Measurements from ENCODE around the gene VAC14.

Gene VAC14

DNA sequence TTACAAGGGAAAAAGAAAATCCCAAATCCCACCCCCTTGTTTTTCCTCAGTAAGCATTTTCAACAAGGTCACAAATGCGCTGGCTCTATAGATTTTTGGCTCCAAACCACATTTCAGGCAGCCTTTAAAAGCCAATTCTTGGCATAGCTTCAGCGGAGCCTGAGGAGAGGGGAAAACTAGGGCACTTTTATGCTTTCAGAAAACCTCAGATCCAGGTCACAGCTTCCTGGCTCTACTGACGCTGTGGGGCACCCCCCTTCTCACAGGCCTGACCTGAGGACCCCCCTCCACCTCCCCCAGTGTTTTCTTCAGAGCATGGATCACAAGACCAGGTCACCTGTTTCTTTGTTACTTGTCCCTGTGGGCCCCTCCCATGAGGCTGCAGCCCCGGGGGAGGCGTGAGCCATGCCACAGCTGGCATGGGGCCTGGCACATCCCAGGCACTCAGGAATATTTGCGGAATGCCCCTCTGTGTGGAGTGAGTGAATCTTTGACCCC lies 85.0 kb downstream of the VAC14 start:
- H3K36me3 ChIP-seq (ENCODE audit: control insufficient read depth in 1 of 2, insufficient read depth in 2 of 2, low read length in 2 of 2), result peaks cover 0 to 15% of the 10 kb centered on the region in 2 donors
- peaks cover 4 to 5% of the 10 kb centered on the region in 2 donors for H3K4me1 ChIP-seq (ENCODE audit: control insufficient read depth in 1 of 2, insufficient read depth in 2 of 2, low read length in 2 of 2)
- no peak overlapping the region for H3K4me3 ChIP-seq (ENCODE audit: low read depth in 1 of 2, low read length in 2 of 2)
- peak overlapping the region in 1 of 2 donors; percentile 10 for H3K9ac ChIP-seq (ENCODE audit: low read depth in 1 of 2, low read length in 2 of 2)
- H3K27me3 ChIP-seq (ENCODE audit: control insufficient read depth in 1 of 2, insufficient read depth in 2 of 2, low read length in 2 of 2), result no peaks in the 10 kb centered on the region
- H3K9me3 ChIP-seq (ENCODE audit: control insufficient read depth in 1 of 2, low read length in 2 of 2), result no peaks in the 10 kb centered on the region
- H3K27ac ChIP-seq (ENCODE audit: low read depth, low read length), result peak overlapping the region; percentile 83

DNA sequence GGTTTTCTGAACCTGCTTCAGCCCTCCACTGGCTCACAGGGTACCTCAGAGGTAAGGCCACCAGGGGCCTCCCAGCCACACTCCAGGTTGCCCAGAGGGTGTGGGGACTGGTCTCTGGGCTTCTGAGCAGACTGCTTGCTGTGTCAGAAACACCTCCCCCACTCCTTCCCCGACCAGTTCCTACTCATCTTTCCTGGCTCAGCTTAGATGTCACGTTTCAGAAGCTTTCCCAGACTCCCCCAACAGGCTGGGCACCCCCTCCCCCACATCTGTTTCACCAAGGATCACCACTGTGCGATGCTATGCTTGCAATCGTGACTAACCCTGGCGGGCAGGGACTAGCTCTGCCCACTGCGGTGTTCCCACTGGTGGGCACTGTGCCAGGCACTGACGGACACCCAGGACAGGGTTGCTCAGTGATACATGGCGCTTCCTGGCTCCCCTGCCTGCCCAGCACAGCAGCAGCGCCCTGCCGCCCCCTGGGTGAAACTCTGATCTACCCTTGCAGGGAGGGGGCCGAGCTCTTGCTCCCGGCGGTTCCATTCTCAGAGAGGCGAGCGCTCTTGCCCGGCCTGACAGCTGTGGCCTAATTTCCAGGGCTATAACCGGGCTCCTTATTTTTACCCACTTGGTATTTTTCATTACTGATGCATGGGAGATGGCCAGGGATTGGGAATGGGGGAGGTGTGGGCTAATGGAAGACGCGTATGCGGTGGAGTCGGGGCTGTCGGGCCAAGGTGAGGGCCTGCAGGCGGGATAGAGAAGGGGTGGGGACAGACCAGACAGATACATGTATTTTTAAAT lies 85.7 kb downstream of the VAC14 start:
- H3K27ac ChIP-seq (ENCODE audit: low read depth, low read length), result peak overlapping the region; percentile 83
- peaks cover 4 to 5% of the 10 kb centered on the region in 2 donors for H3K4me1 ChIP-seq (ENCODE audit: control insufficient read depth in 1 of 2, insufficient read depth in 2 of 2, low read length in 2 of 2)
- H3K9ac ChIP-seq (ENCODE audit: low read depth in 1 of 2, low read length in 2 of 2), result peak overlapping the region in 1 of 2 donors; percentile 10
- no peaks in the 10 kb centered on the region for H3K9me3 ChIP-seq (ENCODE audit: control insufficient read depth in 1 of 2, low read length in 2 of 2)
- no peaks in the 10 kb centered on the region for H3K27me3 ChIP-seq (ENCODE audit: control insufficient read depth in 1 of 2, insufficient read depth in 2 of 2, low read length in 2 of 2)
- H3K36me3 ChIP-seq (ENCODE audit: control insufficient read depth in 1 of 2, insufficient read depth in 2 of 2, low read length in 2 of 2), result peaks cover 0 to 12% of the 10 kb centered on the region in 2 donors
- no peak overlapping the region for H3K4me3 ChIP-seq (ENCODE audit: low read depth in 1 of 2, low read length in 2 of 2)

DNA sequence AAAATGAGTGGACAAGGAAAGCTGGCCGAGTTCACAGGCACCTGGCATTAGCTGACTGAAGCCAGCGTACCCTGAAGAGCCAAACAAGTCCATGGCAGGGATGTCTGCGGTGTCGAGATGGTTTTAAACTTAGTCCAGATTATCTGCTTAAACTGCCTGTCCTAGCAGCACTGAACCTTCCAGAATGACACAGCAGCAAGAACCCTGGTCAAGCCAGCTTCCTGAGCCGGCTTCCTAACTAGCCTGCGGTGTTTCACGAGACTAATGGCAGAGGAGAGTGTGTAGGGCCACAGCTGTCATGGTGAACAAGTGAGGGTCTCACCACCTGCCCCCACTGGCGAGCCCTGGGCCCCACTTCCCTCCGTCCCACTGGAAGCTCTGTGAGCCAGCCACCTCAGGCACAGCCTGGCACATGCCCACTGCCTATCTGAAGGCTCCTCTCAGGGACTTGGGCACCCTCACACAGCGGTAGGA lies 86.3 kb downstream of the VAC14 start:
- Histone ChIP-seq H3K9ac (ENCODE audit: low read depth in 1 of 2, low read length in 2 of 2) (no peak overlapping the region), H3K27ac (ENCODE audit: low read depth, low read length) (peak overlapping the region; percentile 83), H3K27me3 (ENCODE audit: control insufficient read depth in 1 of 2, insufficient read depth in 2 of 2, low read length in 2 of 2) (no peaks in the 10 kb centered on the region), H3K4me1 (ENCODE audit: control insufficient read depth in 1 of 2, insufficient read depth in 2 of 2, low read length in 2 of 2) (peaks cover 5 to 9% of the 10 kb centered on the region in 2 donors), H3K9me3 (ENCODE audit: control insufficient read depth in 1 of 2, low read length in 2 of 2) (no peaks in the 10 kb centered on the region), H3K36me3 (ENCODE audit: control insufficient read depth in 1 of 2, insufficient read depth in 2 of 2, low read length in 2 of 2) (peaks cover 0 to 5% of the 10 kb centered on the region in 2 donors), H3K4me3 (ENCODE audit: low read depth in 1 of 2, low read length in 2 of 2) (no peak overlapping the region)

DNA sequence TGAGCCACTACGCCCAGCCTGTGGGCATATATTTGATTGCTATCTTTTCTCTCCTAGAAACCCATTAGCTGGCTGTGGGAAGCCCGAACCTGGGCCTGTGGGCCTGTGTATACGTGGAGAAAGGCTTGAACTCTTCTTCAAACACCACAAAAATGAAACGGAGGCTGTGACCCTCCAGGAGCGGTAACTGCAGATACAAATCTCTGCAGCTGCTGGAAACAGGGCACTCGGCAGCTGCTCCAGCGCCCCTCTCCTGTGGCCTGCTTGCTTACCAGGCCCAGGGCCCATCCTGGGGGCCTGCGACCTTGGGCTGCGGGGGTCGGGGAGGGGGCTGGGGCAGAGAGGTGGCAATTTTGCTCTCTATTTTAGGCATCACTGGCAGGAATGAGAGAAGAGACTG lies 87.1 kb downstream of the VAC14 start:
- H3K9me3 ChIP-seq (ENCODE audit: control insufficient read depth in 1 of 2, low read length in 2 of 2), result no peaks in the 10 kb centered on the region
- no peak overlapping the region for H3K27ac ChIP-seq (ENCODE audit: low read depth, low read length)
- H3K4me1 ChIP-seq (ENCODE audit: control insufficient read depth in 1 of 2, insufficient read depth in 2 of 2, low read length in 2 of 2), result peaks cover 5 to 9% of the 10 kb centered on the region in 2 donors
- peaks cover 0 to 3% of the 10 kb centered on the region in 2 donors for H3K36me3 ChIP-seq (ENCODE audit: control insufficient read depth in 1 of 2, insufficient read depth in 2 of 2, low read length in 2 of 2)
- H3K9ac ChIP-seq (ENCODE audit: low read depth in 1 of 2, low read length in 2 of 2), result no peak overlapping the region
- no peak overlapping the region for H3K4me3 ChIP-seq (ENCODE audit: low read depth in 1 of 2, low read length in 2 of 2)
- no peaks in the 10 kb centered on the region for H3K27me3 ChIP-seq (ENCODE audit: control insufficient read depth in 1 of 2, insufficient read depth in 2 of 2, low read length in 2 of 2)

DNA sequence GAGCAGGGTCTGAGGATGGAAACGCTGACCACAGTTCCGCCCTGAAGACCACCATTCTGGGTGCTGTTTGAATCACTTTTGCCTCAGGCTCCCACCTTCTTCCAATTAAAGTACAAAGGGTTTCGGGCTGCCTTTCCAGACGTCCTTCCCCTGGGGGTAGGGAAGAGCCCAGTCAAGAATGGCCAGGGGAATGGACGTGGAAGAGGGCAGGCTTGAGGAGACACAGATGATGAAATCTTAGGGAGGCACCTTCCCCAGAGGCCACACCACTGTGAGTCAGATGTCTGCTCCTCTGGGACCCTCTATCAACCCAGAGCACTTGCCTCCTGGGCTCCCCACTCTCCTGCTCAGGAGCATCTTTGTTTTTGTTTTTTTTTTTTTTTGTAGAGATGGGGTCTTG lies 87.6 kb downstream of the VAC14 start:
- H3K4me1 ChIP-seq (ENCODE audit: control insufficient read depth in 1 of 2, insufficient read depth in 2 of 2, low read length in 2 of 2), result peaks cover 5 to 9% of the 10 kb centered on the region in 2 donors
- no peaks in the 10 kb centered on the region for H3K36me3 ChIP-seq (ENCODE audit: control insufficient read depth in 1 of 2, insufficient read depth in 2 of 2, low read length in 2 of 2)
- H3K9me3 ChIP-seq (ENCODE audit: control insufficient read depth in 1 of 2, low read length in 2 of 2), result no peaks in the 10 kb centered on the region
- no peaks in the 10 kb centered on the region for H3K27me3 ChIP-seq (ENCODE audit: control insufficient read depth in 1 of 2, insufficient read depth in 2 of 2, low read length in 2 of 2)
- H3K27ac ChIP-seq (ENCODE audit: low read depth, low read length), result no peak overlapping the region
- no peak overlapping the region for H3K4me3 ChIP-seq (ENCODE audit: low read depth in 1 of 2, low read length in 2 of 2)
- no peak overlapping the region for H3K9ac ChIP-seq (ENCODE audit: low read depth in 1 of 2, low read length in 2 of 2)

DNA sequence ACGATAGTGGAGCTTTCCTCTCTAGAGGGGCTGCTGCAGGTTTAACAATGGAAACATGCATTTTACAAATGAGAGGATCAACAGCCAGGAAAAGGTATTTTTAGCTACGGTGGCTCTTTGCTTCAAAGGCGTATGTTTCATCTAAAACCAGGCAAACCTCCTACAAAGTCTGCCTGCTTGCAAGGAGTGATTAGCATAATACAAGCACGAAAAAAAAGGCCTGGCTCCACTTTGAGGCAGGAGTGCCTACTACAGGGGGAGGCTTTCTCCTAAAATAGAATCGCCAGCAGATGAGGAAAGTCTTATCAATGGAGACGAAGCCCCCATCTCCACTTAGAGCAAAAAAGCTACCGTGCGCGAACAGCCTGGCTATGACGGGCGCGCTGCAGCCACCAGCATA lies 88.0 kb downstream of the VAC14 start:
- H3K4me3 ChIP-seq (ENCODE audit: low read depth in 1 of 2, low read length in 2 of 2), result no peak overlapping the region
- peaks cover 5 to 9% of the 10 kb centered on the region in 2 donors for H3K4me1 ChIP-seq (ENCODE audit: control insufficient read depth in 1 of 2, insufficient read depth in 2 of 2, low read length in 2 of 2)
- no peaks in the 10 kb centered on the region for H3K36me3 ChIP-seq (ENCODE audit: control insufficient read depth in 1 of 2, insufficient read depth in 2 of 2, low read length in 2 of 2)
- no peaks in the 10 kb centered on the region for H3K27me3 ChIP-seq (ENCODE audit: control insufficient read depth in 1 of 2, insufficient read depth in 2 of 2, low read length in 2 of 2)
- no peak overlapping the region for H3K27ac ChIP-seq (ENCODE audit: low read depth, low read length)
- no peak overlapping the region for H3K9ac ChIP-seq (ENCODE audit: low read depth in 1 of 2, low read length in 2 of 2)
- no peaks in the 10 kb centered on the region for H3K9me3 ChIP-seq (ENCODE audit: control insufficient read depth in 1 of 2, low read length in 2 of 2)

DNA sequence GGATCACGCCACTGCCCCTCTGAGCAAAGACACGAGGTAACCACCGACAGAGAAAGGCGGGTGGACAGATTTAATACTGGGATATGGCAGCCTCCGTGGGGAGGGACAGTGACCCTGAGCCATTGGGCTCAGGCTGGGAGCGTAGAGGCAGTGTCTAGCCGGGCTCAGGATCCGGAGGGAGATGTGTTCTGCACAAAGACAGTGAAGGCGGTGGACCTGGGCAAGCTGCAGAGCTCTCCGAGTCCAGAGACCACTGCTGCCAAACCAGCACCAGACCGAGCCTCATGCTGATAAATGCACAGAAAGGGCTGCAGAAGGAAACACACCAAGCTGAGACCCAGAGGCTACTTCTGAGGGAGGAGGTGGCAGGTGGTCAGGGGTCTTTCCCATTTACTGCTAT lies 88.6 kb downstream of the VAC14 start:
- Histone ChIP-seq H3K27me3 (ENCODE audit: control insufficient read depth in 1 of 2, insufficient read depth in 2 of 2, low read length in 2 of 2) (no peaks in the 10 kb centered on the region), H3K27ac (ENCODE audit: low read depth, low read length) (no peak overlapping the region), H3K36me3 (ENCODE audit: control insufficient read depth in 1 of 2, insufficient read depth in 2 of 2, low read length in 2 of 2) (no peaks in the 10 kb centered on the region), H3K4me1 (ENCODE audit: control insufficient read depth in 1 of 2, insufficient read depth in 2 of 2, low read length in 2 of 2) (peaks cover 7 to 9% of the 10 kb centered on the region in 2 donors), H3K4me3 (ENCODE audit: low read depth in 1 of 2, low read length in 2 of 2) (no peak overlapping the region), H3K9ac (ENCODE audit: low read depth in 1 of 2, low read length in 2 of 2) (no peak overlapping the region), H3K9me3 (ENCODE audit: control insufficient read depth in 1 of 2, low read length in 2 of 2) (no peaks in the 10 kb centered on the region)

DNA sequence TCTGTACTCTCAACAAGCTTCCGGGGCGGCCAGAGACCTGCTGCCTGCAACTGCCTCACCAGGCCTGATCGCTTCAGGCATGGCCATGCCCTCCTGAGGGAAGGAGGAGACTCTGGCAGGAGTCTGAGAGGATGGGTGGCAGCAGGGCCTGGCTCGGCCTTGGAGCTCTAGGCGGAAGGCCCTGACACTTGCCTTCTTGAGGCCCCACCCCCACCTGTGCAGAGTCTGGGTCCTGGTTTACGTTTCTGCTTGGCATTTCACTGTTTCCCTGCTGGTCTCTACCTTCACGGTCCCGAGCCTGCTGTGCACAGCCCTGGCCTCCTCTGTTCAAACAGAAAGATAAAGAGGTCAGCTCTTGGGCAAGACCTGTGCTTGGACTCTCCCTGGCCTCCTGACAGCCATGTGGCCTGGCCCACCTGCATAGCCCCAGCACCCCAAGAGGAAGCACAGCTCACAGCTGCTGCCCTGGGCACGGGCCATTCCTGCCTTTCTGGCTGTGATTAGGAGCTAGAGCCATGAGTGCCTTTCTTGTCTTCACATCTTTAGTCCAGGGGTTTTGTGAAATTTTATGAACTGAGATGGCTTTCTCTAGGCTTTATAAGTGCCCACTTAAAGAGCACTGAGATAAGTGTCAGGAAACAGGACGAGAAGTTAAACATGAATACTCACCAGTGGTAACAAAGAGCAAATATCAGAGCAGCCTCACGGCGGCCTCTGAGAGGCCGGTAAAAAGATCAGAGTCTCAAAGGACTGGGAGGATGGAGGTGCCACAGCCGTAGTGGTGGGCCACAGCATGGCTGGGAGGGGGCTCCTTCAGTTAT lies 89.5 kb downstream of the VAC14 start:
- Histone ChIP-seq H3K4me1 (ENCODE audit: control insufficient read depth in 1 of 2, insufficient read depth in 2 of 2, low read length in 2 of 2) (peaks cover 6 to 7% of the 10 kb centered on the region in 2 donors), H3K27me3 (ENCODE audit: control insufficient read depth in 1 of 2, insufficient read depth in 2 of 2, low read length in 2 of 2) (no peaks in the 10 kb centered on the region), H3K4me3 (ENCODE audit: low read depth in 1 of 2, low read length in 2 of 2) (no peak overlapping the region), H3K9ac (ENCODE audit: low read depth in 1 of 2, low read length in 2 of 2) (no peak overlapping the region), H3K27ac (ENCODE audit: low read depth, low read length) (no peak overlapping the region), H3K36me3 (ENCODE audit: control insufficient read depth in 1 of 2, insufficient read depth in 2 of 2, low read length in 2 of 2) (no peaks in the 10 kb centered on the region), H3K9me3 (ENCODE audit: control insufficient read depth in 1 of 2, low read length in 2 of 2) (no peaks in the 10 kb centered on the region)

DNA sequence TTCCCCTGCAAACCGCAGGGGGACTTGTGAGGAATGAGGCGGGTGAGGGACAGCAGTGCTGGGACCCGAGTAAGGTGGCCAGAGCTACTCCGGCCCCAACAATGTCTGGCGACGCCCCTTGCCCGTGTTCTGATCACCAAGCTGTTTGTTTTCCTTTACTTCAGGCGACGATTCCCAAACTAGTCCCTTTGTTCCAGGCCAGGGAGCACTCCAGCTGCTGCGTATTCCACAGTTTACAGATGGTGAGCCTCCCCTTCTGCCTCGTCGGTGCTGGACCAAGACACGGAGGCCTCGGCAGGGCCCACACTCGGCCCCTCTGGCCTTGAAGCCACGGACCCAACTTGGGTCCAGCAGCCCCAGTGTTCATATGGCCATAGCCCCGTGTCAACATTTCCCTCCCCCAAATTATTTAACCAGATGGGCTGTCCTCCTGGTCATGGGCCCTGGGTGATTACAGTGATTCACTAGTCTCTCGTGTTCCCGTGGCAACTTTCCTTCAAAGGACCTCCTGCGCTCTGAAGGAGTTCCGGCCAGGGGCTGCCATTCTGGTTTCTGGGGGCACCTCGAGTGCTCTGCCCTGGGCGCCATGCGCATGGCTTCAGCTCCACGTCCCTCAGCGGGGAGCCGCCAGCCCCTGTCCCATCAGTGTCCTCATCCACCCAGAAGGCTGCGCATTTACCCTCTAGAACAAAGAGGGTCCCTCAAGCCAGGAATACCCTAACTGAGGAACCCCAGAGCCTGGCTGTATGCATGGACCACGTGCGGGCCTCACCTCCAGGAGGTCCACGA lies 90.3 kb downstream of the VAC14 start:
- no peak overlapping the region for H3K4me3 ChIP-seq (ENCODE audit: low read depth in 1 of 2, low read length in 2 of 2)
- H3K9ac ChIP-seq (ENCODE audit: low read depth in 1 of 2, low read length in 2 of 2), result no peak overlapping the region
- H3K4me1 ChIP-seq (ENCODE audit: control insufficient read depth in 1 of 2, insufficient read depth in 2 of 2, low read length in 2 of 2), result peaks cover 5 to 6% of the 10 kb centered on the region in 2 donors
- no peaks in the 10 kb centered on the region for H3K36me3 ChIP-seq (ENCODE audit: control insufficient read depth in 1 of 2, insufficient read depth in 2 of 2, low read length in 2 of 2)
- H3K9me3 ChIP-seq (ENCODE audit: control insufficient read depth in 1 of 2, low read length in 2 of 2), result no peaks in the 10 kb centered on the region
- no peaks in the 10 kb centered on the region for H3K27me3 ChIP-seq (ENCODE audit: control insufficient read depth in 1 of 2, insufficient read depth in 2 of 2, low read length in 2 of 2)
- no peak overlapping the region for H3K27ac ChIP-seq (ENCODE audit: low read depth, low read length)
